ENCODE results near the gene SEMA4D.
"Not testable (repeated sequence)": the region's sequence is repeated elsewhere in the genome, so short reads cannot be mapped to it uniquely, and the experiment has no call there.

Gene SEMA4D

DNA sequence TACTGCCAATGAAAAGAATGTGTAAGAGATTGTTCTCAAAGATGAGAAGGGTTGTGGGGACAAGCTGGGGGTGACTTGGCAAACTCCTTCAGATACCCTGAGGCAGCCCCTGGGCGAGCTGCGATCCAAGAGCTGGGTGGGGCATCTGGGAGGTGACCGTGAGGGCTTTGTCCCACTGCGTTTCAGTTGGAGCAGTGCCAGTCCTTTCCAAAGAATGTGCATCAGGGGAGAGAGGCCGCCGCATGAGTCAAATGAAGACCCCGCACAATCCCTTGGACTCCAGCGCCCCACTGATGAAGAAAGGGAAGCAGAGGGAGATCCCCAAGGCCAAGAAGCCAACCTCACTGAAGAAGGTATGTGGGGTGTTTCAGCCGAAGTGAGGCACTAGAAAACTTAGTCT, 151.2 kb downstream of the SEMA4D start:
- no peak for DNase-seq (ENCODE audit: low read depth)
- H3K4me3 ChIP-seq (ENCODE audit: low read depth, low read length), result no peak overlapping the region
- TF ChIP-seq, protein P1, sequence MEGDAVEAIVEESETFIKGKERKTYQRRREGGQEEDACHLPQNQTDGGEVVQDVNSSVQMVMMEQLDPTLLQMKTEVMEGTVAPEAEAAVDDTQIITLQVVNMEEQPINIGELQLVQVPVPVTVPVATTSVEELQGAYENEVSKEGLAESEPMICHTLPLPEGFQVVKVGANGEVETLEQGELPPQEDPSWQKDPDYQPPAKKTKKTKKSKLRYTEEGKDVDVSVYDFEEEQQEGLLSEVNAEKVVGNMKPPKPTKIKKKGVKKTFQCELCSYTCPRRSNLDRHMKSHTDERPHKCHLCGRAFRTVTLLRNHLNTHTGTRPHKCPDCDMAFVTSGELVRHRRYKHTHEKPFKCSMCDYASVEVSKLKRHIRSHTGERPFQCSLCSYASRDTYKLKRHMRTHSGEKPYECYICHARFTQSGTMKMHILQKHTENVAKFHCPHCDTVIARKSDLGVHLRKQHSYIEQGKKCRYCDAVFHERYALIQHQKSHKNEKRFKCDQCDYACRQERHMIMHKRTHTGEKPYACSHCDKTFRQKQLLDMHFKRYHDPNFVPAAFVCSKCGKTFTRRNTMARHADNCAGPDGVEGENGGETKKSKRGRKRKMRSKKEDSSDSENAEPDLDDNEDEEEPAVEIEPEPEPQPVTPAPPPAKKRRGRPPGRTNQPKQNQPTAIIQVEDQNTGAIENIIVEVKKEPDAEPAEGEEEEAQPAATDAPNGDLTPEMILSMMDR (conservative IDR thresholded peaks at IDR 0.05; ENCODE audit: low read depth, low read length), result no peak

DNA sequence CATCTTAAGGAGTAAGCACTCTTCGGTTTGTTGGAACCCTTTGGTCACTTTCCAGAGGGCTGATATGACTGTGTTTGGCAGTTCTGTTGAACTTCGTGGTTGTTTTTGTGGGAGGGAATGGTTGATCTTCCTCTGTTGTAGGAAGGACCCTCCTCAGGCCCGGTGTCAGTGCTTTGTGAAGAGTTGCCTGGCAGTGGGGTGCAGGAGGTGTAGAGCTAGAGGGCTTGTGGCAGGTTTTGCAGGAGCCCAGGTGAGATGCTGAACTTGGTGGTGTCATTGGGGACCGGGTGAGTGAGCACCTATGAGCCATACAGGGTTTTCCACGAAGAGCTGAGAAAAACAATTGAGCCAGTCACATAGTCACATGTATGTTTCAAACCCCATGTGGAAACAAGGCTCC, 152.4 kb downstream of the SEMA4D start:
- TF ChIP-seq, protein P1 (conservative IDR thresholded peaks at IDR 0.05; ENCODE audit: low read depth, low read length), result no peak

GRCh38 chr9:89343812-89344211, 154.1 kb downstream of the SEMA4D start:
- not testable (repeated sequence) for H3K4me3 ChIP-seq (ENCODE audit: low read depth, low read length); DNase-seq (ENCODE audit: low read depth)

More for the DNA sequence above, 152.4 kb downstream of the SEMA4D start:
- DNase-seq (ENCODE audit: low read depth), result no peak
- H3K4me3 ChIP-seq (ENCODE audit: low read depth, low read length), result no peak overlapping the region

DNA sequence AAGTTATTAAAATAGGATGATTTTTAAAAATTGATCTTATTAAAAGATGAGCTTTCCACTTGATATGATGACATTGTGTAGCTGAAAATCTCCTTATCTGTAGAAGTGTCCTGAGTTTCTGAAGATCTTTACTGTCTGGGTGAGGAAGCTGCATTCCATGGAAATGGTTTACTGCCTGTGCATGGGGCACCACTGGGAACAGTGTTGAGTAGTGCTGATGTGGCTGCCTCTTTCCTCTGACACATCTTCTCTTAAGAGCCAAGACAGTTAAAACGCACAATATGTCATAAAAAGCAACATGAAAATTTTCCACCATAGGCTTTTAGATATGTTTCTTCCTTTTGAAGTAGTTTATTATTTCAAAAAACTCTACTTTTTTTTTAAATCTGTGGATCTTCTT, 155.0 kb downstream of the SEMA4D start:
- peak; percentile 15 for DNase-seq (ENCODE audit: low read depth)
- H3K4me3 ChIP-seq (ENCODE audit: low read depth, low read length), result no peak overlapping the region
- TF ChIP-seq, protein P1 (conservative IDR thresholded peaks at IDR 0.05; ENCODE audit: low read depth, low read length), result no peak

DNA sequence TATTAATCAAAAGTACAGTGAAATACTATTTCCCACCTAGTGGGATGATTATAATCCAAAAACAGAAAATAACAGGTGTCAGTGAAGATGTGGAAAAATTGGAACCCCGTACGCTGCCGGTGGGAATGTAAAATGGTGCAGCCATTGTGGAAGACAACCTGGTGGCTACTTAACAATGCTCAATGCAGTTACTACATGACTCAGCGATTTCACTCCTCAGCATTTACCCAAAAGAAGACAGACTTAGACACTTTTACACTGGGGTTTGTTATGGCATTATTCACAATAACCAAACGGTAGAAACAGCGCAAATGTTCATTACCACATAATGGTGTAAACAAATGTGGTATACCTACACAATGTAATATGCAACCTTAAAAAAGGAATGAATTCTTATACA, 155.7 kb downstream of the SEMA4D start:
- H3K4me3 ChIP-seq (ENCODE audit: low read depth, low read length), result no peak overlapping the region
- TF ChIP-seq, protein P1 (conservative IDR thresholded peaks at IDR 0.05; ENCODE audit: low read depth, low read length), result no peak
- DNase-seq (ENCODE audit: low read depth), result peak; percentile 12

DNA sequence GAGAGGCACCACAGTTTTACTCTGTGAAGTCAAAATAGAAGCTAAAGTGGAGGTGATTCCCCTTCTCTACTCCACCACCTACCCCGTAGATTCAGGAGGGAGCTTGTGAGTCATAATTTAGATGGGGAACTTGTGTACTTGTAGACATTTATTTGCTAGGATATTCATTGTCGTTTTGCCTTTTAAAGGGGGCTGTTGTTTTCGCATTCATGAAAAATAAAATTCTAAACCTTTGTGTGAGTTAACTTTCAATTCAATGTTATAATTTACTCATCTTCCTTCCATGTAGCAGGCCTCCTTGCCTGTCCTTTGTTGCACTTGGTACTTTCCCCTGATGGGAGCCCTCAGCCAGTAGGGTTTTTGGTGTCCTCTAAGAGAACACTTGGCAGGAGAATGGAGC, 157.6 kb downstream of the SEMA4D start:
- H3K4me3 ChIP-seq (ENCODE audit: low read depth, low read length), result no peak overlapping the region
- TF ChIP-seq, protein P1 (conservative IDR thresholded peaks at IDR 0.05; ENCODE audit: low read depth, low read length), result no peak
- no peak for DNase-seq (ENCODE audit: low read depth)

- H3K4me3 ChIP-seq (ENCODE audit: low read depth, low read length), result no peak overlapping the region
- no peak for DNase-seq (ENCODE audit: low read depth)
- TF ChIP-seq, protein P1 (conservative IDR thresholded peaks at IDR 0.05; ENCODE audit: low read depth, low read length), result no peak
Measured at GRCh38 chr9:89339807-89340206, 158.1 kb downstream of the SEMA4D start.

- TF ChIP-seq, protein P1 (conservative IDR thresholded peaks at IDR 0.05; ENCODE audit: low read depth, low read length), result no peak
- H3K4me3 ChIP-seq (ENCODE audit: low read depth, low read length), result no peak overlapping the region
- no peak for DNase-seq (ENCODE audit: low read depth)
Measured at GRCh38 chr9:89330513-89330912, 167.4 kb downstream of the SEMA4D start.

Measured in choroid plexus epithelial cell (primary cell).